IMR-90 (cell line): ENCODE results near the gene CEP170.

ENCODE experiments used
- BHLHE40 ChIP-seq: fragments of 150-350 bp; IDR thresholded peaks from 2 replicates; pipeline ENCODE4 v1.6.1; 2016; ENCODE audit warnings: mild to moderate bottlenecking, low read depth, low read length
- CEBPB ChIP-seq: IDR thresholded peaks from 2 replicates; pipeline ENCODE4 v1.6.1; 2012; ENCODE audit warnings: low read depth, low read length, improper control_type of control experiment
- FOS ChIP-seq: fragments of 150-350 bp; IDR thresholded peaks from 2 replicates; pipeline ENCODE4 v1.6.1; 2016; ENCODE audit warnings: low read depth, low read length
- MAFK ChIP-seq: IDR thresholded peaks from 2 replicates; pipeline ENCODE4 v1.6.1; 2012; ENCODE audit warnings: low read depth, low read length, improper control_type of control experiment
- MAZ ChIP-seq: IDR thresholded peaks from 2 replicates; pipeline ENCODE4 v1.6.1; 2012; ENCODE audit warnings: low read depth, mild to moderate bottlenecking, low read length, improper control_type of control experiment, moderate library complexity, borderline replicate concordance
- MXI1 ChIP-seq: IDR thresholded peaks from 2 replicates; pipeline ENCODE4 v1.6.1; 2012; ENCODE audit warnings: low read depth, mild to moderate bottlenecking, low read length, moderate library complexity, borderline replicate concordance
- NFE2L2 ChIP-seq: fragments of 150-350 bp; IDR thresholded peaks from 2 replicates; pipeline ENCODE4 v1.6.1; 2016; ENCODE audit warnings: low read depth, mild to moderate bottlenecking, low read length
- POLR2A ChIP-seq: IDR thresholded peaks from 2 replicates; pipeline ENCODE4 v1.6.1; 2012; ENCODE audit warnings: mild to moderate bottlenecking, low read depth, low read length
- RAD21 ChIP-seq: IDR thresholded peaks from 2 replicates; pipeline ENCODE4 v1.6.1; 2012; ENCODE audit warnings: low read length, improper control_type of control experiment
- RCOR1 ChIP-seq: IDR thresholded peaks from 2 replicates; pipeline ENCODE4 v1.6.1; 2012; ENCODE audit warnings: mild to moderate bottlenecking, low read length, improper control_type of control experiment; ENCODE audit not compliant: insufficient replicate concordance
- RFX5 ChIP-seq: IDR thresholded peaks from 2 replicates; pipeline ENCODE4 v1.8.0; 2012; ENCODE audit warnings: low read depth, mild to moderate bottlenecking, low read length, moderate library complexity
- SMC3 ChIP-seq: fragments of 150-350 bp; IDR thresholded peaks from 2 replicates; pipeline ENCODE4 v1.6.1; 2016; ENCODE audit warnings: low read depth, mild to moderate bottlenecking, antibody characterized with exemption, low read length, moderate library complexity
- USF2 ChIP-seq: fragments of 150-350 bp; IDR thresholded peaks from 2 replicates; pipeline ENCODE4 v1.6.1; 2017; ENCODE audit warnings: mild to moderate bottlenecking, antibody characterized with exemption, low read length, low read depth
- TF ChIP-seq, protein P1 (sequence below): conservative IDR thresholded peaks from 2 replicates; pipeline ENCODE4 v1.5.1; 2012; ENCODE audit warnings: mild to moderate bottlenecking, low read depth, low read length, improper control_type of control experiment

DNA sequence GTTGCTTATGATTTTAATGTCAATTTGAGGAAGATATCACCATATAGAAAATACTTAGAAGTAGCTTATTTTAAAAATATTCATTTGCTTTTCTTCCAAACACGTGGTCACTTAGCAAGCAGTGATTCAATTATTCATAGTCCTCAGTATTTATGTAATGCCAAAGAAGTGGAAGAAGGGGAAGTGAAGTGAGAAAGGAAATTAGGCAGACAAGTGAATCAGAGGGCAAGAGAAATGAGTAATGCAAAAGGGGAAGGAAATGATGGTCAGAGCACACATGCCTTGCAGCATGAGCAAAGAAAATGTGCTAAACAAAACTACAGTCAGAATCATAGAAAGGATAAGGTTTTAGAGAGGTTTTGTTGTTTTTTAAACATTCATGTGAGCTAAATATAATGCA lies 32.6 kb upstream of the CEP170 start:
- TF ChIP-seq USF2 (peak; percentile 67), CEBPB (peak; percentile 59), POLR2A (no peak), MAFK (no peak), FOS (peak; percentile 69), MAZ (no peak), RAD21 (no peak), RCOR1 (no peak), SMC3 (no peak), MXI1 (peak; percentile 80), BHLHE40 (peak; percentile 52), NFE2L2 (no peak), RFX5 (no peak)
- TF ChIP-seq, protein P1, sequence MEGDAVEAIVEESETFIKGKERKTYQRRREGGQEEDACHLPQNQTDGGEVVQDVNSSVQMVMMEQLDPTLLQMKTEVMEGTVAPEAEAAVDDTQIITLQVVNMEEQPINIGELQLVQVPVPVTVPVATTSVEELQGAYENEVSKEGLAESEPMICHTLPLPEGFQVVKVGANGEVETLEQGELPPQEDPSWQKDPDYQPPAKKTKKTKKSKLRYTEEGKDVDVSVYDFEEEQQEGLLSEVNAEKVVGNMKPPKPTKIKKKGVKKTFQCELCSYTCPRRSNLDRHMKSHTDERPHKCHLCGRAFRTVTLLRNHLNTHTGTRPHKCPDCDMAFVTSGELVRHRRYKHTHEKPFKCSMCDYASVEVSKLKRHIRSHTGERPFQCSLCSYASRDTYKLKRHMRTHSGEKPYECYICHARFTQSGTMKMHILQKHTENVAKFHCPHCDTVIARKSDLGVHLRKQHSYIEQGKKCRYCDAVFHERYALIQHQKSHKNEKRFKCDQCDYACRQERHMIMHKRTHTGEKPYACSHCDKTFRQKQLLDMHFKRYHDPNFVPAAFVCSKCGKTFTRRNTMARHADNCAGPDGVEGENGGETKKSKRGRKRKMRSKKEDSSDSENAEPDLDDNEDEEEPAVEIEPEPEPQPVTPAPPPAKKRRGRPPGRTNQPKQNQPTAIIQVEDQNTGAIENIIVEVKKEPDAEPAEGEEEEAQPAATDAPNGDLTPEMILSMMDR = no peak
